AG09319 (cell line): Measurements from ENCODE around the gene UVRAG.
A peak's percentile ranks its signal among the peaks of the same experiment; 100 is the strongest.
"Not testable (repeated sequence)": the region's sequence is repeated elsewhere in the genome, so short reads cannot be mapped to it uniquely, and the experiment has no call there.

Experiments used
- DNase-seq: peaks from one replicate; pipeline ENCODE4 v3.0.0-alpha.2; 2010; ENCODE audit warnings: low read depth; ENCODE audit errors: extremely low read depth
- CTCF ChIP-seq: IDR thresholded peaks from 2 replicates; pipeline ENCODE4 v1.5.1; 2011; ENCODE audit warnings: low read depth, mild to moderate bottlenecking, inconsistent platforms, low read length, moderate library complexity

UVRAG gene

GRCh38 chr11:75968021-75968625 is 153.1 kb downstream of the UVRAG start:
- no peak for DNase-seq
- no peak for TF ChIP-seq CTCF

- TF ChIP-seq CTCF, result no peak
- peak; percentile 36 for DNase-seq
Measured at GRCh38 chr11:75969626-75970308, 154.8 kb downstream of the UVRAG start.

GRCh38 chr11:75973710-75974109 is 158.7 kb downstream of the UVRAG start:
- DNase-seq, result not testable (repeated sequence)

- DNase-seq, result not testable (repeated sequence)
Measured at GRCh38 chr11:75979075-75979474, 164.1 kb downstream of the UVRAG start.

- DNase-seq, result not testable (repeated sequence)
Measured at GRCh38 chr11:75979479-75980027, 164.5 kb downstream of the UVRAG start.

GRCh38 chr11:75980031-75980430 is 165.0 kb downstream of the UVRAG start:
- no peak for DNase-seq
- no peak for TF ChIP-seq CTCF

- TF ChIP-seq CTCF, result no peak
- no peak for DNase-seq
Measured at GRCh38 chr11:75981546-75981945, 166.5 kb downstream of the UVRAG start.

- no peak for DNase-seq
- no peak for TF ChIP-seq CTCF
Measured at GRCh38 chr11:75982309-75982708, 167.3 kb downstream of the UVRAG start.

GRCh38 chr11:75986966-75987365 is 172.0 kb downstream of the UVRAG start:
- no peak for TF ChIP-seq CTCF
- no peak for DNase-seq
